Trophoblast cell (in vitro differentiated cells and primary cell): ENCODE measurements around the gene CD44.

Experiments used
- DNase-seq, 2 donors: peaks; one replicate each; pipeline ENCODE4 v3.0.0-alpha.2; 2016
- H2AFZ ChIP-seq: 2 replicates; pipeline ENCODE4 v1.6.1; 2013; ENCODE audit warnings: low read length, moderate library complexity, mild to moderate bottlenecking; ENCODE audit not compliant: insufficient read depth, poor library complexity
- H2AK5ac ChIP-seq: 2 replicates; pipeline ENCODE4 v1.6.1; 2013; ENCODE audit warnings: mild to moderate bottlenecking, low read length
- H2BK120ac ChIP-seq: 2 replicates; pipeline ENCODE4 v1.6.1; 2013; ENCODE audit warnings: low read length, mild to moderate bottlenecking, moderate library complexity; ENCODE audit not compliant: insufficient read depth, poor library complexity
- H2BK12ac ChIP-seq: 2 replicates; pipeline ENCODE4 v1.6.1; 2013; ENCODE audit warnings: mild to moderate bottlenecking, low read length, moderate library complexity
- H2BK5ac ChIP-seq: 2 replicates; pipeline ENCODE4 v1.6.1; 2013; ENCODE audit warnings: low read length, low read depth, moderate library complexity, mild to moderate bottlenecking; ENCODE audit not compliant: poor library complexity
- H3K14ac ChIP-seq: 2 replicates; pipeline ENCODE4 v1.6.1; 2013; ENCODE audit warnings: mild to moderate bottlenecking, low read length
- H3K18ac ChIP-seq: 2 replicates; pipeline ENCODE4 v1.6.1; 2013; ENCODE audit warnings: mild to moderate bottlenecking, low read length
- H3K23ac ChIP-seq: 2 replicates; pipeline ENCODE4 v1.6.1; 2013; ENCODE audit warnings: low read length
- H3K27ac ChIP-seq: 2 replicates; pipeline ENCODE4 v1.5.1; 2013; ENCODE audit warnings: low read depth, mild to moderate bottlenecking, inconsistent platforms, low read length, moderate library complexity
- H3K27me3 ChIP-seq: 2 replicates; pipeline ENCODE4 v1.6.1; 2013; ENCODE audit warnings: inconsistent platforms, mild to moderate bottlenecking, low read length, moderate library complexity; ENCODE audit not compliant: insufficient read depth
- H3K36me3 ChIP-seq, 2 experiments: 1 replicate in 1 of 2; 2 replicates in 1 of 2; pipeline ENCODE4 v1.6.1; 2013; ENCODE audit warnings: low read length in 2 of 2, mild to moderate bottlenecking in 2 of 2, moderate library complexity in 1 of 2; ENCODE audit not compliant: insufficient read depth in 2 of 2, control insufficient read depth in 1 of 2
- H3K4ac ChIP-seq: 2 replicates; pipeline ENCODE4 v1.6.1; 2013; ENCODE audit warnings: low read depth, mild to moderate bottlenecking, low read length, moderate library complexity
- H3K4me1 ChIP-seq, 2 experiments: 1 replicate in 1 of 2; 2 replicates in 1 of 2; pipeline ENCODE4 v1.6.1; 2013; ENCODE audit warnings: low read length in 2 of 2, mild to moderate bottlenecking in 2 of 2, moderate library complexity in 1 of 2; ENCODE audit not compliant: insufficient read depth in 2 of 2, control insufficient read depth in 1 of 2
- H3K4me2 ChIP-seq: 2 replicates; pipeline ENCODE4 v1.6.1; 2013; ENCODE audit warnings: inconsistent platforms, mild to moderate bottlenecking, low read length, moderate library complexity
- H3K4me3 ChIP-seq: 2 replicates; pipeline ENCODE4 v1.5.1; 2013; ENCODE audit warnings: mild to moderate bottlenecking, low read depth, low read length, inconsistent platforms
- H3K79me1 ChIP-seq: one replicate; pipeline ENCODE4 v1.6.1; 2013; ENCODE audit warnings: low read length
- H3K79me2 ChIP-seq: 2 replicates; pipeline ENCODE4 v1.6.1; 2013; ENCODE audit warnings: low read length, mild to moderate bottlenecking; ENCODE audit not compliant: control insufficient read depth, insufficient read depth, poor library complexity
- H3K9ac ChIP-seq: 2 replicates; pipeline ENCODE4 v1.6.1; 2013; ENCODE audit warnings: mild to moderate bottlenecking, low read length
- H3K9me3 ChIP-seq: 2 replicates; pipeline ENCODE4 v1.6.1; 2013; ENCODE audit warnings: low read depth, mild to moderate bottlenecking, control low read depth, inconsistent platforms, low read length; ENCODE audit not compliant: insufficient read depth
- H4K12ac ChIP-seq: 2 replicates; pipeline ENCODE4 v1.6.1; 2013; ENCODE audit warnings: low read depth, mild to moderate bottlenecking, low read length, moderate library complexity
- H4K8ac ChIP-seq: 2 replicates; pipeline ENCODE4 v1.6.1; 2013; ENCODE audit warnings: low read depth, mild to moderate bottlenecking, low read length, moderate library complexity
- H4K91ac ChIP-seq: one replicate; pipeline ENCODE4 v1.6.1; 2013; ENCODE audit warnings: low read depth, mild to moderate bottlenecking, low read length, moderate library complexity
- WGBS: extraction: QIAGEN DNeasy Blood & Tissue Kit; methylation state at CpG from one replicate; pipeline ENCODE4 v1.1.7; 2013; ENCODE audit warnings: missing lambda C conversion rate; ENCODE audit not compliant: insufficient read length, insufficient coverage; ENCODE audit errors: extremely low coverage; 5-methylcytosine and 5-hydroxymethylcytosine counted together

The CD44 gene

DNA sequence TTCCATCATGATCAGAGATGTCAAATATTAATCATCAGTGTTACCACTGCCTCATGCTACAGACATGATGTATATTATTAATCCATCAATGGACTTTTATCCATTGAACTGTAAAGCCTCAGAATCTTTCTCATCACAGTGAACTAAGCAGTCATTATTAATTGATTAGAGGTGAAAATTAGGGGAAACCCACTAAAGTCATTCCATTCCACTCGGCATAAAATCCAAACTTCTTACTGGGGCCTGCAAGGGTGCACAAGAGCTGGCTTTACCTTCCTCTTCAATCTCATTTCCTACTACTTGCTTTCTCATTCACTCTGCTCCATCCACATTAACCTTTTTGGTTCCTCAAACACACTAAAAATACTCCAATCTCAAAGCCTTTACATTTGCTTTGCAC is 7.9 kb upstream of the CD44 start:
- no peaks in the 10 kb centered on the region for H3K27me3 ChIP-seq
- DNase-seq, result no peak

DNA sequence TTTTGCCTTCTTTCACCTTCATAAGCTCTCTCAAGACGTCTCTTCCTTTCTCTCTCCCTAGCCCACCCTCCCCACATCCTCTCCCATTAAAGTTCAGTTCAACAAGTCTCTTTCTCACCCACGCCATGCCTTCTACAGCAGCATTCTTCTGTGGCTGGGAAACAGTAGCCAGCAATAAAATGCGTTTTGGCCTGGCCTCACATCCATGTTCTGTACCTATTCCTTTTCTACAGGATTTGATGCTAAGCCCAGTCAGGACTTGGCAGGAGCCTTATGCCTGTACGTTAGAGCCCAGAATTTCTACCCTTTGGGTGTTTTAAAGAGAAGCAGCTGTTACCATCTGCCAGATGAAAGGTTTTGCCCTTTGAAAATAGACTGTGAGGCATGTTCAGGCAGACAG is 7.1 kb upstream of the CD44 start:
- Histone ChIP-seq H4K91ac (no peak overlapping the region), H4K8ac (no peak overlapping the region), H2AK5ac (no peak overlapping the region), H2BK12ac (no peak overlapping the region), H3K27me3 (no peaks in the 10 kb centered on the region), H4K12ac (no peak overlapping the region), H3K4ac (no peak overlapping the region), H3K9me3 (peaks cover 1% of the 10 kb centered on the region), H3K4me2 (no peak overlapping the region), H3K27ac (no peak overlapping the region), H3K23ac (no peak overlapping the region), H3K9ac (no peak overlapping the region), H2BK120ac (no peak overlapping the region), H3K4me3 (no peak overlapping the region), H3K4me1 (no peaks in the 10 kb centered on the region), H3K79me1 (no peaks in the 10 kb centered on the region), H2AFZ (no peak overlapping the region), H3K79me2 (no peaks in the 10 kb centered on the region), H3K18ac (no peak overlapping the region), H2BK5ac (no peak overlapping the region), H3K36me3 (no peaks in the 10 kb centered on the region), H3K14ac (no peak overlapping the region)
- no peak for DNase-seq
- no CpG with 5 or more reads among the region's 4 CpGs for WGBS

More for the DNA sequence above, 7.9 kb upstream of the CD44 start:
- WGBS, result no CpG with 5 or more reads among the region's 1 CpG
- Histone ChIP-seq H2BK5ac (no peak overlapping the region), H3K4ac (no peak overlapping the region), H3K79me2 (no peaks in the 10 kb centered on the region), H3K4me1 (no peaks in the 10 kb centered on the region), H3K18ac (no peak overlapping the region), H3K9ac (no peak overlapping the region), H2BK12ac (no peak overlapping the region), H2AFZ (no peak overlapping the region), H3K4me2 (no peak overlapping the region), H3K9me3 (peaks cover 1% of the 10 kb centered on the region), H3K4me3 (no peak overlapping the region), H3K23ac (no peak overlapping the region), H3K27ac (no peak overlapping the region), H4K8ac (no peak overlapping the region), H2AK5ac (no peak overlapping the region), H3K36me3 (no peaks in the 10 kb centered on the region), H2BK120ac (no peak overlapping the region), H4K91ac (no peak overlapping the region), H4K12ac (no peak overlapping the region), H3K14ac (no peak overlapping the region), H3K79me1 (no peaks in the 10 kb centered on the region)

DNA sequence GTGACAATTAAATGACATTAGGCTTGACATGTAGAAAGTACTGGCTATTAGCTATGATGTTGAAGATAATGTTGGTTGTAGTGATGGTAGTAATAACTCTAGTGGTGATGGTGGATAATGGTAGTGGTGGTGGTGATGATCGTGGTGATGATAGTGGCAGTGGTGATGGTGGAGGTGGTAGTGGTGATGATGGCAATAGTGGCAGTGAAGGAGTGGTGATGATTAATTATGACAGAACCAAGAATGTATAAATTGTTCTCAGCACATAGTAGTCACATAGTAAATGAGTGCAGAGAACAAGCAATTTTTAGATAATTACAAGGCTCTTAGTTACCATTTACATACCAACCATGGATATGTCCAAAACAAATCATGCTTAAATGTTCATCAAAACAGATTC is 5.3 kb upstream of the CD44 start:
- Histone ChIP-seq H2BK120ac (no peak overlapping the region), H3K14ac (no peak overlapping the region), H3K4ac (no peak overlapping the region), H2BK5ac (no peak overlapping the region), H3K27me3 (peaks cover 7% of the 10 kb centered on the region), H4K8ac (no peak overlapping the region), H4K12ac (no peak overlapping the region), H3K79me2 (no peaks in the 10 kb centered on the region), H3K9me3 (peaks cover 4% of the 10 kb centered on the region), H3K9ac (no peak overlapping the region), H3K18ac (no peak overlapping the region), H3K27ac (no peak overlapping the region), H2BK12ac (no peak overlapping the region), H3K4me2 (no peak overlapping the region), H3K23ac (no peak overlapping the region), H3K79me1 (no peaks in the 10 kb centered on the region), H4K91ac (no peak overlapping the region), H3K36me3 (no peaks in the 10 kb centered on the region), H2AFZ (no peak overlapping the region), H2AK5ac (no peak overlapping the region), H3K4me1 (peaks cover 2% of the 10 kb centered on the region in 2 experiments), H3K4me3 (peak overlapping the region; percentile 59)
- WGBS, result no CpG with 5 or more reads among the region's 1 CpG
- DNase-seq, result no peak

DNA sequence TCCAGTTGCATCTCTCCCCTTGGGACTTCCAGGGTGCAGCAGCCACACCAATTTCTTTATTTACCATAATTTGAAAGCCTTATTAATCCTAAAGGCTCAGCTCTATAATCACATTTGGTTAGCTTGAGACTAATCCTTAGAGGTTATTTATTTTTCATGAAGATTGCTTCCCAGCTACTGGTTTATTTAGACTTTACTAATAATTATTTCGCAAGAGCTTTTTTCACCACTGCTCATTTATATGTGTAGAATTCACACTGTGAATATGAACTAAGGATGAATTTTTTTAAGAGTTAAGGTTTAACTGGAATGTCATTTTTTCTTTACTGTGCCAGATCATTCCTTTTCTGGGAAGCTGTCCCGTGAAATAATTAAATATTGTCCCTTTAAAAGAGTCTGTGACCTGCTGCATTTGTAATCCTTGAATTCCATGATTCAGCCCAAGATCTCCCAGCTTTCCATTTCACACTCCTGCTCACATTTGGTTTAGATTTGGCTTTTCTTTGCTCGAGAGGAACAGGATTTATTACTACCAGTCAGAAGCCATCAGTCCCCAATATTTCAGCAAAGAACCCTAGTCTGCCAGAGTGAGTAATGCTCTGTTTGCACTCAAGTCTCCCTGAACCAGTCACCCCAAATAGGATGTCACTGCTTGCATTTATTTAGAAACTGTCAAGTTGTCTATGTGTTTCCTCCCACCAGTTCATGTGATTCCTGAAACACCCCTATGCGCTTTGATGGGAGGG is 4.4 kb upstream of the CD44 start:
- no peak overlapping the region for H3K9ac ChIP-seq
- H3K18ac ChIP-seq, result no peak overlapping the region
- no CpG with 5 or more reads among the region's 4 CpGs for WGBS
- H2AK5ac ChIP-seq, result no peak overlapping the region
- H3K79me2 ChIP-seq, result peaks cover 2% of the 10 kb centered on the region
- no peak overlapping the region for H3K27ac ChIP-seq
- no peak overlapping the region for H4K8ac ChIP-seq
- H3K4me3 ChIP-seq, result no peak overlapping the region
- no peak overlapping the region for H3K4me2 ChIP-seq
- H2AFZ ChIP-seq, result no peak overlapping the region
- H3K4me1 ChIP-seq, result peaks cover 9 to 10% of the 10 kb centered on the region in 2 experiments
- H4K91ac ChIP-seq, result no peak overlapping the region
- H2BK12ac ChIP-seq, result no peak overlapping the region
- peaks cover 17% of the 10 kb centered on the region for H3K27me3 ChIP-seq
- peaks cover 7% of the 10 kb centered on the region for H3K9me3 ChIP-seq
- H3K4ac ChIP-seq, result no peak overlapping the region
- no peak for DNase-seq
- H3K36me3 ChIP-seq, result no peaks in the 10 kb centered on the region
- H3K23ac ChIP-seq, result no peak overlapping the region
- no peak overlapping the region for H3K14ac ChIP-seq
- no peak overlapping the region for H2BK120ac ChIP-seq
- H2BK5ac ChIP-seq, result no peak overlapping the region
- H3K79me1 ChIP-seq, result no peaks in the 10 kb centered on the region
- H4K12ac ChIP-seq, result no peak overlapping the region
